D721Med (cell line): ENCODE data around the gene IBA57.
A peak's percentile ranks its signal among the peaks of the same experiment; 100 is the strongest.

ENCODE experiments used
- DNase-seq: peaks from one replicate; pipeline ENCODE4 v3.0.0; 2011; ENCODE audit warnings: low spot score; ENCODE audit not compliant: insufficient read length
- FAIRE-seq: peaks from 2 replicates; lab custom pipeline; 2011; peaks lifted over from hg19 to GRCh38; lab: Jason Lieb, UNC
- CTCF ChIP-seq: IDR thresholded peaks from 2 replicates; pipeline ENCODE4 v1.5.1; 2012; ENCODE audit warnings: mild to moderate bottlenecking, control low read depth; ENCODE audit not compliant: insufficient read depth; ENCODE audit errors: missing control alignments

Gene IBA57

GRCh38 chr1:228208831-228209551 is 43.4 kb downstream of the IBA57 start:
- no peak for DNase-seq
- FAIRE-seq, result no peak
- TF ChIP-seq CTCF, result no peak

GRCh38 chr1:228209657-228210056 is 44.1 kb downstream of the IBA57 start:
- no peak for FAIRE-seq
- no peak for DNase-seq
- no peak for TF ChIP-seq CTCF

GRCh38 chr1:228210076-228210651 is 44.6 kb downstream of the IBA57 start:
- DNase-seq (peak; percentile 61), FAIRE-seq (no peak)
- no peak for TF ChIP-seq CTCF

GRCh38 chr1:228210712-228211530 is 45.3 kb downstream of the IBA57 start:
- TF ChIP-seq CTCF, result no peak
- no peak for DNase-seq
- FAIRE-seq, result no peak

GRCh38 chr1:228211531-228212414 is 46.2 kb downstream of the IBA57 start:
- DNase-seq (no peak), FAIRE-seq (no peak)
- TF ChIP-seq CTCF, result no peak

GRCh38 chr1:228212415-228212965 is 46.9 kb downstream of the IBA57 start:
- TF ChIP-seq CTCF, result no peak
- no peak for DNase-seq
- FAIRE-seq, result no peak
